NCI-H2107 treated with DMSO at 0.1 percent for 48 hours (cell line): ENCODE data around the gene DPP6.

ENCODE experiments used
- DNase-seq: peaks from one replicate; lab custom pipeline; 2025; ENCODE audit not compliant: unreplicated experiment; lab: John Stamatoyannopoulos, UW

Gene DPP6

GRCh38 chr7:154231732-154232131, 179.5 kb downstream of the DPP6 start:
- no peak for DNase-seq

- no peak for DNase-seq
These were observed 180.5 kb downstream of the DPP6 start for GRCh38 chr7:154232700-154233099.

GRCh38 chr7:154241988-154242387, 189.8 kb downstream of the DPP6 start:
- DNase-seq: no peak

- DNase-seq: no peak
These were observed 190.5 kb downstream of the DPP6 start for GRCh38 chr7:154242709-154243108.

- no peak for DNase-seq
These were observed 199.8 kb downstream of the DPP6 start for GRCh38 chr7:154252046-154252445.

- DNase-seq: no peak
These were observed 201.6 kb downstream of the DPP6 start for GRCh38 chr7:154253810-154254209.

GRCh38 chr7:154255324-154255723, 203.1 kb downstream of the DPP6 start:
- peak; percentile 94 for DNase-seq

GRCh38 chr7:154256150-154256549, 204.0 kb downstream of the DPP6 start:
- no peak for DNase-seq

- no peak for DNase-seq
These were observed 207.2 kb downstream of the DPP6 start for GRCh38 chr7:154259396-154259795.

- no peak for DNase-seq
These were observed 235.2 kb downstream of the DPP6 start for GRCh38 chr7:154287356-154287755.

GRCh38 chr7:154289119-154289518, 236.9 kb downstream of the DPP6 start:
- DNase-seq: no peak

- no peak for DNase-seq
These were observed 244.2 kb downstream of the DPP6 start for GRCh38 chr7:154296443-154296842.

- DNase-seq: no peak
These were observed 247.5 kb downstream of the DPP6 start for GRCh38 chr7:154299736-154300135.

GRCh38 chr7:154302380-154302779, 250.2 kb downstream of the DPP6 start:
- no peak for DNase-seq

GRCh38 chr7:154304231-154304630, 252.0 kb downstream of the DPP6 start:
- DNase-seq: no peak

GRCh38 chr7:154304740-154305700, 252.8 kb downstream of the DPP6 start:
- DNase-seq: peak; percentile 9

- no peak for DNase-seq
These were observed 253.8 kb downstream of the DPP6 start for GRCh38 chr7:154306036-154306435.

GRCh38 chr7:154308928-154309327, 256.7 kb downstream of the DPP6 start:
- DNase-seq: no peak

- no peak for DNase-seq
These were observed 257.9 kb downstream of the DPP6 start for GRCh38 chr7:154310114-154310513.

- DNase-seq: no peak
These were observed 272.0 kb downstream of the DPP6 start for GRCh38 chr7:154324196-154324595.

- no peak for DNase-seq
These were observed 274.2 kb downstream of the DPP6 start for GRCh38 chr7:154326421-154326820.

- no peak for DNase-seq
These were observed 278.1 kb downstream of the DPP6 start for GRCh38 chr7:154330318-154330717.
